ENCODE results near the gene CNGA1. TPM values are rescaled to one million over a fixed set of nuclear protein-coding genes. Genes with fewer than 3 reads are reported as not detected.

CNGA1 gene
- total RNA-seq, 1 experiment from 2014 or later, result 1.0 TPM

DNA sequence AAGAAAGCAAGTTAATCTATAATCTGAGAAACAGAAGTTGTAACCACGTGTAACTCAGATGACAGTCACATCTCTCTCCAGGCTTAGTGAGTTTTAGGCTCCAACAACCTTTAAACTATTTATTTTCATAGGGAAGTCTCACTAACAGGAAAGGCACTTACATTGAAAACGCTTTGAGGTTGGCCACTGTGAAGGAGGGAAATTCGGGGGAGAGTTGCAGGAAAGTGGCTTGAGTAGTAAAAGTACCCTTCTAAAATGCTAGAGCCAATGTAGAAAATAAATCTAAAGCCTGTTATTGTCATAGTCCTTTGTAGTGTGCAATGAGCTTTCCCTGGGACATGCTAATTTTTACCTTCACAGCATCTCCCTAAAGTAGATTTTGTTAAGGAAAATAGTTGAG lies 101.1 kb downstream of the CNGA1 start:
- Histone ChIP-seq H2BK15ac (ENCODE audit: low read depth, low read length) (no peak overlapping the region), H3K27me3 (ENCODE audit: insufficient read depth, low read length) (no peaks in the 10 kb centered on the region), H2BK12ac (ENCODE audit: insufficient read length, low read depth, low read length) (no peak overlapping the region), H3T11ph (ENCODE audit: low read length) (no peak overlapping the region), H3K23me2 (ENCODE audit: insufficient read length, low read depth, low read length, poor library complexity, severe bottlenecking) (no peaks in the 10 kb centered on the region), H3K9me3 (ENCODE audit: control insufficient read depth, low read depth, low read length) (no peaks in the 10 kb centered on the region), H2BK120ac (ENCODE audit: low read depth, low read length, poor library complexity, severe bottlenecking) (no peak overlapping the region), H3K4ac (ENCODE audit: low read depth, low read length) (no peak overlapping the region), H3K79me1 (ENCODE audit: insufficient read depth, low read depth, low read length, poor library complexity, severe bottlenecking) (no peaks in the 10 kb centered on the region), H4K8ac (replicated peaks; ENCODE audit: insufficient read length, low read depth, low read length) (no peak overlapping the region), H4K5ac (ENCODE audit: insufficient read length, low read depth, low read length) (no peak overlapping the region), H2BK20ac (ENCODE audit: low read depth, low read length, poor library complexity, severe bottlenecking) (no peak overlapping the region), H2AK5ac (ENCODE audit: insufficient read length, low read length) (no peak overlapping the region), H2BK5ac (ENCODE audit: insufficient read length, low read length) (no peak overlapping the region), H4K20me1 (ENCODE audit: control insufficient read depth, insufficient read depth, insufficient read length) (no peaks in the 10 kb centered on the region), H2AFZ (ENCODE audit: low read length) (no peak overlapping the region), H3K14ac (ENCODE audit: insufficient read depth, low read length) (no peak overlapping the region), H3K23ac (ENCODE audit: insufficient read length, low read depth, low read length) (no peak overlapping the region), H3K4me1 (ENCODE audit: insufficient read depth, low read length) (no peaks in the 10 kb centered on the region), H3K56ac (ENCODE audit: insufficient read length, low read depth, low read length) (no peak overlapping the region), H3K27ac (ENCODE audit: insufficient read length, low read depth, low read length) (no peak overlapping the region), H3K9ac (ENCODE audit: extremely low read depth, insufficient read length, low read length) (no peak overlapping the region), H3K4me2 (ENCODE audit: insufficient read depth, insufficient read length, low read length) (peak overlapping the region; percentile 94), H4K91ac (ENCODE audit: insufficient read length, low read depth, low read length) (no peak overlapping the region), H3K18ac (ENCODE audit: insufficient read length, low read depth, low read length) (no peak overlapping the region), H3K79me2 (ENCODE audit: insufficient read depth, low read length) (peaks cover 4% of the 10 kb centered on the region; the same call in 1 of the 2 replicates)
- Mint-ChIP-seq H3K4me3 (peak overlapping the region; percentile 93 to 98), H3K4me1 (peaks cover 22 to 24% of the 10 kb centered on the region in 2 experiments), H3K27me3 (ENCODE audit: low read depth) (peaks cover 2% of the 10 kb centered on the region; the same call in 1 of the 2 replicates), H3K9me3 (peaks cover 14 to 15% of the 10 kb centered on the region in 2 experiments), H3K36me3 (ENCODE audit: insufficient read depth in 1 of 3, low read depth in 3 of 3) (peaks cover 14 to 36% (median 36%) of the 10 kb centered on the region in 3 experiments; a peak in 6 of 7 replicates), H3K27ac (no peak overlapping the region)
- no CpG with 5 or more reads among the region's 3 CpGs for WGBS (ENCODE audit: extremely low coverage, insufficient read length, low lambda C conversion rate)
- TF ChIP-seq, protein P1, sequence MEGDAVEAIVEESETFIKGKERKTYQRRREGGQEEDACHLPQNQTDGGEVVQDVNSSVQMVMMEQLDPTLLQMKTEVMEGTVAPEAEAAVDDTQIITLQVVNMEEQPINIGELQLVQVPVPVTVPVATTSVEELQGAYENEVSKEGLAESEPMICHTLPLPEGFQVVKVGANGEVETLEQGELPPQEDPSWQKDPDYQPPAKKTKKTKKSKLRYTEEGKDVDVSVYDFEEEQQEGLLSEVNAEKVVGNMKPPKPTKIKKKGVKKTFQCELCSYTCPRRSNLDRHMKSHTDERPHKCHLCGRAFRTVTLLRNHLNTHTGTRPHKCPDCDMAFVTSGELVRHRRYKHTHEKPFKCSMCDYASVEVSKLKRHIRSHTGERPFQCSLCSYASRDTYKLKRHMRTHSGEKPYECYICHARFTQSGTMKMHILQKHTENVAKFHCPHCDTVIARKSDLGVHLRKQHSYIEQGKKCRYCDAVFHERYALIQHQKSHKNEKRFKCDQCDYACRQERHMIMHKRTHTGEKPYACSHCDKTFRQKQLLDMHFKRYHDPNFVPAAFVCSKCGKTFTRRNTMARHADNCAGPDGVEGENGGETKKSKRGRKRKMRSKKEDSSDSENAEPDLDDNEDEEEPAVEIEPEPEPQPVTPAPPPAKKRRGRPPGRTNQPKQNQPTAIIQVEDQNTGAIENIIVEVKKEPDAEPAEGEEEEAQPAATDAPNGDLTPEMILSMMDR (conservative IDR thresholded peaks at IDR 0.05), result no peak
- DNase-seq, result no peak
